ENCODE measurements around the gene SUGCT. TPM values are rescaled to one million over a fixed set of nuclear protein-coding genes. Genes with fewer than 3 reads are reported as not detected.
A peak's percentile ranks its signal among the peaks of the same experiment; 100 is the strongest.
"Not testable (repeated sequence)": the region's sequence is repeated elsewhere in the genome, so short reads cannot be mapped to it uniquely, and the experiment has no call there.

Gene SUGCT
- total RNA-seq, 2 donors from 2014 or later = 3.3 to 15.2 TPM

GRCh38 chr7:40122940-40123254 lies 11.9 kb upstream of the SUGCT start:
- DNase-seq (ENCODE audit: low spot score) (no peak), ATAC-seq (ENCODE audit: insufficient number of reproducible peaks, low FRiP score, low read depth) (no peak)
- Histone ChIP-seq H3K4me1 (ENCODE audit: control insufficient read depth in 1 of 2, low read depth in 2 of 2) (no peaks in the 10 kb centered on the region), H3K36me3 (no peaks in the 10 kb centered on the region), H3K27ac (no peak overlapping the region), H3K27me3 (replicated peaks; ENCODE audit: insufficient read depth) (no peaks in the 10 kb centered on the region), H3K9me3 (no peaks in the 10 kb centered on the region), H3K4me3 (no peak overlapping the region)
- TF ChIP-seq CTCF (IDR thresholded peaks at IDR 0.05) = no peak

- Histone ChIP-seq H3K27me3 (replicated peaks; ENCODE audit: insufficient read depth) (no peaks in the 10 kb centered on the region), H3K4me1 (ENCODE audit: control insufficient read depth in 1 of 2, low read depth in 2 of 2) (peaks cover 19 to 35% of the 10 kb centered on the region in 2 donors), H3K4me3 (peak overlapping the region; percentile 83), H3K27ac (peak overlapping the region; percentile 83 to 88), H3K36me3 (no peaks in the 10 kb centered on the region), H3K9me3 (no peaks in the 10 kb centered on the region)
- no peak for DNase-seq (ENCODE audit: low spot score)
- ATAC-seq (ENCODE audit: insufficient number of reproducible peaks, low FRiP score, low read depth) = peak; percentile 34
- TF ChIP-seq CTCF (IDR thresholded peaks at IDR 0.05) = no peak
Observed at GRCh38 chr7:40133561-40134427, 1.0 kb upstream of the SUGCT start.

GRCh38 chr7:40135317-40135610 lies 459 bp downstream of the SUGCT start:
- Histone ChIP-seq H3K4me1 (ENCODE audit: control insufficient read depth in 1 of 2, low read depth in 2 of 2) (peaks cover 19 to 35% of the 10 kb centered on the region in 2 donors), H3K4me3 (peak overlapping the region; percentile 83), H3K36me3 (no peaks in the 10 kb centered on the region), H3K27ac (peak overlapping the region; percentile 83 to 88), H3K9me3 (no peaks in the 10 kb centered on the region), H3K27me3 (replicated peaks; ENCODE audit: insufficient read depth) (no peaks in the 10 kb centered on the region)
- DNase-seq (ENCODE audit: low spot score) (no peak), ATAC-seq (ENCODE audit: insufficient number of reproducible peaks, low FRiP score, low read depth) (no peak)
- TF ChIP-seq CTCF (IDR thresholded peaks at IDR 0.05) = no peak

- DNase-seq (ENCODE audit: low spot score) (no peak), ATAC-seq (ENCODE audit: insufficient number of reproducible peaks, low FRiP score, low read depth) (no peak)
- H3K27me3 ChIP-seq (replicated peaks; ENCODE audit: insufficient read depth) = no peaks in the 10 kb centered on the region
- no peaks in the 10 kb centered on the region for H3K9me3 ChIP-seq
- H3K4me3 ChIP-seq = no peak overlapping the region
- no peak overlapping the region for H3K27ac ChIP-seq
- no peaks in the 10 kb centered on the region for H3K36me3 ChIP-seq
- H3K4me1 ChIP-seq (ENCODE audit: control insufficient read depth in 1 of 2, low read depth in 2 of 2) = peaks cover 11 to 21% of the 10 kb centered on the region in 2 donors
- no peak for TF ChIP-seq CTCF (IDR thresholded peaks at IDR 0.05)
Observed at GRCh38 chr7:40137563-40137962, 2.8 kb downstream of the SUGCT start.

- no peak overlapping the region for H3K4me3 ChIP-seq
- TF ChIP-seq CTCF (IDR thresholded peaks at IDR 0.05) = no peak
- DNase-seq (ENCODE audit: low spot score) (no peak), ATAC-seq (ENCODE audit: insufficient number of reproducible peaks, low FRiP score, low read depth) (no peak)
- H3K27me3 ChIP-seq (replicated peaks; ENCODE audit: insufficient read depth) = no peaks in the 10 kb centered on the region
- peaks cover 0 to 9% of the 10 kb centered on the region in 2 donors for H3K4me1 ChIP-seq (ENCODE audit: control insufficient read depth in 1 of 2, low read depth in 2 of 2)
- no peaks in the 10 kb centered on the region for H3K9me3 ChIP-seq
- no peaks in the 10 kb centered on the region for H3K36me3 ChIP-seq
- no peak overlapping the region for H3K27ac ChIP-seq
Observed at GRCh38 chr7:40138973-40139372, 4.2 kb downstream of the SUGCT start.

GRCh38 chr7:40139891-40140290 lies 5.1 kb downstream of the SUGCT start:
- not testable (repeated sequence) for H3K9me3 ChIP-seq

GRCh38 chr7:40141916-40142315 lies 7.1 kb downstream of the SUGCT start:
- not testable (repeated sequence) for H3K4me1 ChIP-seq (ENCODE audit: control insufficient read depth in 1 of 2, low read depth in 2 of 2); H3K27me3 ChIP-seq (replicated peaks; ENCODE audit: insufficient read depth); H3K27ac ChIP-seq; DNase-seq (ENCODE audit: low spot score); H3K4me3 ChIP-seq; ATAC-seq (ENCODE audit: insufficient number of reproducible peaks, low FRiP score, low read depth); H3K9me3 ChIP-seq; H3K36me3 ChIP-seq

More at GRCh38 chr7:40139891-40140290, 5.1 kb downstream of the SUGCT start:
- H3K4me1 ChIP-seq (ENCODE audit: control insufficient read depth in 1 of 2, low read depth in 2 of 2); DNase-seq (ENCODE audit: low spot score); H3K36me3 ChIP-seq; H3K27me3 ChIP-seq (replicated peaks; ENCODE audit: insufficient read depth); H3K4me3 ChIP-seq; ATAC-seq (ENCODE audit: insufficient number of reproducible peaks, low FRiP score, low read depth); H3K27ac ChIP-seq: not testable (repeated sequence)

- H3K4me1 ChIP-seq (ENCODE audit: control insufficient read depth in 1 of 2, low read depth in 2 of 2); H3K9me3 ChIP-seq; H3K27ac ChIP-seq; H3K36me3 ChIP-seq; DNase-seq (ENCODE audit: low spot score); ATAC-seq (ENCODE audit: insufficient number of reproducible peaks, low FRiP score, low read depth); H3K27me3 ChIP-seq (replicated peaks; ENCODE audit: insufficient read depth); H3K4me3 ChIP-seq: not testable (repeated sequence)
Observed at GRCh38 chr7:40145596-40146130, 10.9 kb downstream of the SUGCT start.

Data from thoracic aorta (tissue), 2 donors.